ENCODE data around the gene DEFB113. TPM values are rescaled to one million over a fixed set of nuclear protein-coding genes. Genes with fewer than 3 reads are reported as not detected.
"Not testable (repeated sequence)": the region's sequence is repeated elsewhere in the genome, so short reads cannot be mapped to it uniquely, and the experiment has no call there.

Gene DEFB113
- total RNA-seq, 1 experiment from 2014 or later = not detected

- Histone ChIP-seq H4K5ac (ENCODE audit: insufficient read length, low read depth, low read length) (no peak overlapping the region), H4K20me1 (ENCODE audit: control insufficient read depth, insufficient read depth, insufficient read length) (no peaks in the 10 kb centered on the region), H3K14ac (ENCODE audit: insufficient read depth, low read length) (no peak overlapping the region), H3K56ac (ENCODE audit: insufficient read length, low read depth, low read length) (no peak overlapping the region), H3K9ac (ENCODE audit: extremely low read depth, insufficient read length, low read length) (no peak overlapping the region), H3K23ac (ENCODE audit: insufficient read length, low read depth, low read length) (no peak overlapping the region), H2BK12ac (ENCODE audit: insufficient read length, low read depth, low read length) (no peak overlapping the region), H4K91ac (ENCODE audit: insufficient read length, low read depth, low read length) (no peak overlapping the region), H3K27me3 (ENCODE audit: insufficient read depth, low read length) (no peaks in the 10 kb centered on the region), H3K27ac (ENCODE audit: insufficient read length, low read depth, low read length) (no peak overlapping the region), H3K79me1 (ENCODE audit: insufficient read depth, low read depth, low read length, poor library complexity, severe bottlenecking) (no peaks in the 10 kb centered on the region), H4K8ac (replicated peaks; ENCODE audit: insufficient read length, low read depth, low read length) (no peak overlapping the region), H2AFZ (ENCODE audit: low read length) (no peak overlapping the region), H2AK5ac (ENCODE audit: insufficient read length, low read length) (no peak overlapping the region), H2BK5ac (ENCODE audit: insufficient read length, low read length) (no peak overlapping the region), H3K4me1 (ENCODE audit: insufficient read depth, low read length) (no peaks in the 10 kb centered on the region), H3T11ph (ENCODE audit: low read length) (no peak overlapping the region), H3K18ac (ENCODE audit: insufficient read length, low read depth, low read length) (no peak overlapping the region), H2BK20ac (ENCODE audit: low read depth, low read length, poor library complexity, severe bottlenecking) (no peak overlapping the region), H3K79me2 (ENCODE audit: insufficient read depth, low read length) (no peaks in the 10 kb centered on the region), H3K23me2 (ENCODE audit: insufficient read length, low read depth, low read length, poor library complexity, severe bottlenecking) (no peaks in the 10 kb centered on the region), H3K4ac (ENCODE audit: low read depth, low read length) (no peak overlapping the region), H3K4me2 (ENCODE audit: insufficient read depth, insufficient read length, low read length) (no peak overlapping the region), H3K9me3 (ENCODE audit: control insufficient read depth, low read depth, low read length) (no peaks in the 10 kb centered on the region), H2BK15ac (ENCODE audit: low read depth, low read length) (no peak overlapping the region), H2BK120ac (ENCODE audit: low read depth, low read length, poor library complexity, severe bottlenecking) (no peak overlapping the region)
- TF ChIP-seq CTCF (conservative IDR thresholded peaks at IDR 0.05) = no peak
- H3K4me3 Mint-ChIP-seq = no peak overlapping the region
- H3K36me3 Mint-ChIP-seq (ENCODE audit: insufficient read depth in 1 of 3, low read depth in 3 of 3) = peaks cover 0 to 5% (median 0%) of the 10 kb centered on the region in 3 experiments; a peak in 3 of 7 replicates
- H3K27ac Mint-ChIP-seq = peak overlapping the region in 1 of 3 experiments; percentile 18; a peak in 1 of 7 replicates
- peaks cover 0 to 6% of the 10 kb centered on the region in 2 experiments; a peak in 2 of 4 replicates for H3K4me1 Mint-ChIP-seq
- no CpG with 5 or more reads among the region's 2 CpGs for WGBS (ENCODE audit: extremely low coverage, insufficient read length, low lambda C conversion rate)
- DNase-seq = no peak
- H3K9me3 Mint-ChIP-seq = peaks cover 3 to 5% of the 10 kb centered on the region in 2 experiments; a peak in 3 of 5 replicates
- no peaks in the 10 kb centered on the region for H3K27me3 Mint-ChIP-seq (ENCODE audit: low read depth)
These were observed 22.6 kb downstream of the DEFB113 start for GRCh38 chr6:49946835-49947234.

- not testable (repeated sequence) for H3K27ac Mint-ChIP-seq, H3K4me1 Mint-ChIP-seq
These were observed 25.4 kb downstream of the DEFB113 start for GRCh38 chr6:49944068-49944467.

More at GRCh38 chr6:49944068-49944467, 25.4 kb downstream of the DEFB113 start:
- not testable (repeated sequence) for H3T11ph ChIP-seq (ENCODE audit: low read length); H3K14ac ChIP-seq (ENCODE audit: insufficient read depth, low read length); H3K56ac ChIP-seq (ENCODE audit: insufficient read length, low read depth, low read length); H2BK5ac ChIP-seq (ENCODE audit: insufficient read length, low read length); H3K4me1 ChIP-seq (ENCODE audit: insufficient read depth, low read length); H3K27ac ChIP-seq (ENCODE audit: insufficient read length, low read depth, low read length); H2BK120ac ChIP-seq (ENCODE audit: low read depth, low read length, poor library complexity, severe bottlenecking); H4K91ac ChIP-seq (ENCODE audit: insufficient read length, low read depth, low read length); H4K20me1 ChIP-seq (ENCODE audit: control insufficient read depth, insufficient read depth, insufficient read length); H2BK20ac ChIP-seq (ENCODE audit: low read depth, low read length, poor library complexity, severe bottlenecking); H3K27me3 ChIP-seq (ENCODE audit: insufficient read depth, low read length); H3K4me2 ChIP-seq (ENCODE audit: insufficient read depth, insufficient read length, low read length); H3K9ac ChIP-seq (ENCODE audit: extremely low read depth, insufficient read length, low read length); H2AK5ac ChIP-seq (ENCODE audit: insufficient read length, low read length); H4K5ac ChIP-seq (ENCODE audit: insufficient read length, low read depth, low read length); H3K36me3 Mint-ChIP-seq (ENCODE audit: insufficient read depth in 1 of 3, low read depth in 3 of 3); DNase-seq; H2AFZ ChIP-seq (ENCODE audit: low read length); H3K4ac ChIP-seq (ENCODE audit: low read depth, low read length); H3K23ac ChIP-seq (ENCODE audit: insufficient read length, low read depth, low read length); H3K18ac ChIP-seq (ENCODE audit: insufficient read length, low read depth, low read length); H4K8ac ChIP-seq (replicated peaks; ENCODE audit: insufficient read length, low read depth, low read length); H3K9me3 Mint-ChIP-seq; H3K27me3 Mint-ChIP-seq (ENCODE audit: low read depth); H3K9me3 ChIP-seq (ENCODE audit: control insufficient read depth, low read depth, low read length); H3K79me2 ChIP-seq (ENCODE audit: insufficient read depth, low read length); H2BK12ac ChIP-seq (ENCODE audit: insufficient read length, low read depth, low read length); H3K4me3 Mint-ChIP-seq; H3K79me1 ChIP-seq (ENCODE audit: insufficient read depth, low read depth, low read length, poor library complexity, severe bottlenecking); H3K23me2 ChIP-seq (ENCODE audit: insufficient read length, low read depth, low read length, poor library complexity, severe bottlenecking); H2BK15ac ChIP-seq (ENCODE audit: low read depth, low read length)
- WGBS (ENCODE audit: extremely low coverage, insufficient read length, low lambda C conversion rate) = no CpG with 5 or more reads among the region's 3 CpGs
